ENCODE data around the gene AKR1C2.

DNA sequence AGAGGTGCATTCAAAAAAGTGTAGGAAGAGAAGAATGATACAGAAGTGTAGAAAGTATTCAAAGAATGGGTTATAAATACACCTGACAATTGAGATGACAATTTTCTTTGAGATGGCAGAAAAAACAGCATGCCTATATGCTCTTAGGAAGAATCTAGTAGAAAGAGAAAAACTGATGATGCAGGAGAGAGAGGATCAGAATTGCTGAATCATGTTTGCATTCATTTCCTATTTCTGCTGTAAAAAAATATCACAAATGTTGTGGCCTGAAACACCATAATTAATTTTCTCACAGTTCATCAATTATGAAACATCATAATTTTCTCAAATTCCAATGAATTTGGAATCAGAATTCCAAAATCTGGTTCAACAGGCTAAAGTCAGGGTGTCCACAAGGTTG, 50.3 kb downstream of the AKR1C2 start:
- no peak for TF ChIP-seq CTCF (IDR thresholded peaks at IDR 0.05)
- TF ChIP-seq EZH2phosphoT487 (IDR thresholded peaks at IDR 0.05) = no peak
- TF ChIP-seq EZH2 (IDR thresholded peaks at IDR 0.05) = no peak
